ENCODE data around the gene SEMA6B.
A peak's percentile ranks its signal among the peaks of the same experiment; 100 is the strongest.

GRCh38 chr19:4583961-4584669 is 24.6 kb upstream of the SEMA6B start:
- TF ChIP-seq CTCF (IDR thresholded peaks at IDR 0.05) (no peak), EZH2 (IDR thresholded peaks at IDR 0.05; ENCODE audit: borderline replicate concordance, insufficient read depth, low read depth, low read length, poor library complexity, severe bottlenecking) (peak; percentile 51)

Data from B cell (primary cell).